Femur (tissue), 1 donor: ENCODE measurements around the gene FRMD5.

Experiments used
- DNase-seq: peaks from one replicate; pipeline ENCODE4 v3.0.0-alpha.2; 2017

Gene FRMD5

DNA sequence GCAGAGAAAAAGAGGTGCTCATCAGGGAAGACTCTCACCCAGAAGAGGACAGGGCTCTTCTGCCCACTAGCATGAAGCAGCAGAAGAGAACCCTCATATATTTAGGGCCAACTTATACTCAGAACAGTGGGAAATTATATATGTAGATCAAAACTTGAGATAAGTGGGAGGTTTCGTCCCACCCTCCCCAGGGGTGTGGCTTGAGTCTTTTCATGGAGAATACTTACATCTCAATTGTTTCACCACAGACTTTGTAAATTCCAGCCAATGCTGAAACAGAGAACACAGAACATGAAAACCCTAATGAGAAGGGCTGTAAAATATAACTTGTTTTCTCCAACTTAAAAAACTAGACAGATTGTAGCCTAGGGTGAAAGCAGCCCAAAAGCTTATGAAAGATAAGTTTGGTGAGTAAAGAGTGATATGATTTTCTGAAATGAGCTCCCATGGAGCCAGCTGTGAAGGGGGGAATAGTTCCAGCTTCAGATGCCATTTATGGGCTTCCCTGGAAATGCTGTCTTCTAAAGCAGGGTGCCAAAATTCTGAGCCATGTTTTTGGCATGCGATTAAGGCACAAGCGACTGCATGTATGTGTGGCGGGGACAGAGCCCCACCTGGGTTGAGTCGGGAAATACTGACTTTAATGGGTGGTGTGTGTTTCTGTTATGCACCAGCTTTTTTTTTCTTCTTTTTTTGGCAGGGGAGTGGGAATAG lies 275.4 kb downstream of the FRMD5 start:
- DNase-seq = no peak

DNA sequence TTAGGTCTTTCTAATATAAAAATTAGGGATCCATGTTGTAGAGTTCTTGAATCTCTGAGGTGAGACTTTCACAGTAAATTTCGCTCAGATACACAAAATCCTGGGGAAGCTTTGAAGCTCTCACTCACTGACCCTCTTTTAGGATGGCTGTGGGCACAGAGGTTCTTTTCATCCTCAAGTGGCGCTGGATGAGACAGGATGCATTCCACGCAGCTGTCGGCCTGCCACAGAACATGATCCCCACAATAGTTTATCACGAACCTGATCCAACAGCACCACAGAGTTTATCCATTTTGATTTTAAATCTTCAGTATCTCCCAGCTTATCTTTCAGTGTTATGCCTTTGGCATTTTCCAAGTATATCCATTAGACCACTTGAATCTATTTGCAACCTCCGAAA lies 276.4 kb downstream of the FRMD5 start:
- DNase-seq = no peak

DNA sequence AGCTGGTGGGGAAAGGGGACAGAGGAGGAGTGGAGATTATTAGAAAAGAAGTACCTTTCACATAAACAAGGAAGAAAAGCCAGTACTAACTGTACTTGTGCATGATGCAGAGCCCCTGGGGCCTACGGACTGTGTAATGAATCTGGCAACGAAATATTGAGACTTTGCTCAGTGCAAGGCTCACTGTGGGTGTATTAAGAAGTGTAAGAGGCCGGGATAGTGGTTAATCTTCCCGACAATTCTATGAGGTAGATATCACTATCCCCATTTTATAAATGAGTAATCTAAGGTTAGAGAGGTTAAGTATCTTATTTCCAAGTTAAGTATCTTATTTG lies 278.8 kb downstream of the FRMD5 start:
- DNase-seq = no peak

DNA sequence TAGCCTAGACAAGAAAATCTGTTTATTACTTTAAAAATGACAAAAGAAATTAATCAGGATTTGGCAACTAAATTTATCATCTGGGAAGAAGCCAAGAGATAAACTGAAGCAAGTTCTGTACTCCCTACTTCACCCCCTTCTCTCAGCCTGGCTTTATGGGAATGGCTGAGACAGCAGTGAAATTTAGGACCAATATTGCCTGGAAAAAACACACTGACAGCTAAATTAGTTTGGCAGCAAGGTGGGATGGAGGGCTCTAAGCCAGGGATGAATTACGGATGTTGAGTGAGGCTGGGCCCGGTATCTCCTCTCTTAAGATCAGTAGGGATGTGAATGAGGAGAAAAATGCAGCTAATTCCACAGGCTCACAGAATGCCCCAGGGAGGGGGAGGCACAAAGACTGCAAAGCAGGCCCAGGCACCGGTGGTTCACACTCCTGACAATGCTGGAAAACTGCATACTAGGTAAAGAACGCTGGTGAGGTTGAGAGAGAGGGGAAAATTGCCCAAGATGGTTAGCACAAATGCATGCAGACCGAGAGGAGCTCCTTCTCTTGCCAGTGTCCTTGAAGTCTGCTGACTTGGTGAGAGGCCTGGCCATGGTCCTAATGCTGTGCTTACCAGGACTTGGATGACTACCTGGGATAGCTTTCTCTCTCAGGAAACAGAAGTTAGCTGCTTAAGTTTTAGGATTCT lies 279.3 kb downstream of the FRMD5 start:
- no peak for DNase-seq

DNA sequence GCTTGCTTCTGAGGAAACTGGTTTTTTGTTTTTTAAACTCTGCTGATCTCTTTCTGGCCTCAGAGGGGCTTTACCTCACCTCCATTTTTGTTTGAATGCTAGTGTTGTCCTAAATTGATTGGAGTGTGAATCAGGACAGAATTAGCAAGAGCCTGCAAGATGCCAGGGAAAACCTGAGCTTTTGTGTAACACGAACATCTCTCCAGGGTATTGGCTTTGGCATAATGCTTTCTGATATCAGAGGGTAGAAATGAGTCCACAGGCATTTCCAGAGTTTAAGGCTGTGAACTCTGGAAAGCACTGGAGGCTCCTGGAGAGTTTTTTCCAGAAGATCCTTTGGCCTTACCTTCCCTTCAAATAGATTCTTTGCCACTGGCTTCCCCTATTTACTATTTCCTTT lies 281.1 kb downstream of the FRMD5 start:
- DNase-seq = no peak

DNA sequence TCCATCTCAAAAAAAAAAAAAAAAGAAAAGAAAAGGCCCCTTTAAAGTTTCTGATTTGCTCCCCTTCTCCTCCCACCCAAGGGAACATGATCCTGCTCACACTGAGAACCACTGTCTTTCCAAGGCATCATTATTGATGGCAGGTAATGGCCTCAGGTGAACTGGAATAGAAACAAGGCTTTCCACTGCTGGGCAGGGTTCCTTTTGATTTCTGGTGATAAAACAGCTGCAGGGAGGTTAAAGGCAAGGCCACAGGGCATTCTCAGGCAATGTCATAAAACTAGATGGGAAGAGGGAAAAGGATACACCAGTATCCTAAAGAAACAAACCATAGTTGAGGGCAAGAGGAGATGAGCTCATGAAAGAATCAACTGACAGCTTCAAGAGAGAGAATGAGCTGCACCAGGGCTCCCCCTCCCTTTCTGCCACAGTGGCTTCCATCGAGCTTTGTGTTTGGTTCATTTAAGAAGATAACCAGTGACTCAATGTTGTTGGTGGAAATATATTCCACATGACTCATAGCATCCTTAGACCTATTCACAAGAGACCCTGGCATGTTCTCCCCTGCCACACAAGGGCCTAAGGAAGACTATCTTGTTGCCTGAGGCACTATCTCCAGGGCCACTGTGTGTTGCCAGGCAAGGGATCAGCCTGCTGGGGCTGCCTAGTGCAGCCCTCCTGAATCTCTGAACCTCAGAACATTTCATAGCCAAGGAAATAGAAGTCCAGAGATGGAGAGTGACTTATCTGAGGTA lies 281.9 kb downstream of the FRMD5 start:
- no peak for DNase-seq

DNA sequence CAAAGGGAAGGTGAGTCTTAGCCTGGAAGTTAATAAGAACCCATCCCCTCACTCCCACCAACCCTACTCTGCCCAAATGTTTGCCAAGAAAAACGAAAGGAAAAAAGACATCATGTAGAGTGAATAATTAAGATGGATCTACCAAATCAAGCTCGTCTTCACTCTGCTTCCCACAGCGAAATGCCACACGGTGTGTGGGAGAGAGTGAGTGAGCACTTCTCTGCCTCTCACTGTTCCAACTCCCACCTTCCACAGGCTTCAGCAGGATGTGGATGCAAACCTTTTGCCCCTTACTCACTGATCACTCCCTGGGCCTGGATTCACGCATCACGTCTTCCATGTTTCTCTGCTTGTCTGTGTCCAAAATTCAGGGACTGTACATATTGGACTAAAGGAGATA lies 282.9 kb downstream of the FRMD5 start:
- no peak for DNase-seq

DNA sequence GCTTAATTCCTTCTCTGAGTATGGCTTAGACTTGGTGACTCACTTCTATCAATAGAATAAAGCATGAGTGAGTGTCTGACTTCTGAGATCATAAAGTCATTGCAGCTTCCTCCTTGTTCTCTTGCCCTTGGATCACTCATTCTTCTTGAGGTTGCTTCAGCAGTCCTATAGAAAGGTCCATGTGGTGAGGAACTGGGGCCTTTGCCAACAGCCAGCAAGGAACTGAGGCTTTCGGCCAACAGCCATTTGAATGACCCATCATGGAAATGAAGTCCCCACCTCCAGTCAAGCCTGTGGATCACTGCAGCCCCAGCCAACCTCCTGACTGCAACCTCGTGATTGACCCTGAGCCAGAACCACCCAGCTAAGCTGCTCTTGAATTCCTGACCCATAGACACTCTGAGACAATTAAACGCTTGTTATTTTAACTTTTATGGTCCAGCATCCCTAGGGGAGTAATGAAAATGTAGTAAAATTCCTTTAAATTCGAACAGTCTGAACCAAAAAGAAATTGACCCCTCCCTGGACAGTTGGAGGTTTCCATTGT lies 283.8 kb downstream of the FRMD5 start:
- DNase-seq = peak; percentile 60

DNA sequence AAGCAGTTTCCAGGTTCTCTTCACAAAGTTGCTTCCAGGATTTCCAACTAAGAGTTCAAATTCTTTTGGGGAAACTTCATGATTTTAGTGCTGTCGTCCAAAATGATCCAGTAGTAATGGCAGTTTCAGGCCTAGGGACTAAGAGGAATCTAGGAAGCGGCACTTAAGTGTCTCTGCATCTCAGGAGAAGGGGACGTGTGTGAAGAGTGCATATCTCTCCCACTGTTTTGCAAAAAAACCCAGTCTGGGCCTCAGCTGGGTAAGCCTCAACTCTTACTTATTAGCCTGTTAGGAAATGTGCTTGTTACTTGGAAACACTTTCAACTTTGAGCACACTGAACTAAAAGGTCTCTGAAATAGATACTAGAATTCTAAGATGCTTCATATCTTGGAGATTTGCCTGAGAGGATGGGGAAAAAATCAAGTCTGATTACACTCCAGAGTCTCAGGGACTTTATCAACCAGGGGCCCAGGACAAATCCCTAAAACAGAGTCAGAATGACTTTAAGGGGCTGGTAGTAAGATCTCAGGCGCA lies 286.5 kb downstream of the FRMD5 start:
- DNase-seq = no peak

DNA sequence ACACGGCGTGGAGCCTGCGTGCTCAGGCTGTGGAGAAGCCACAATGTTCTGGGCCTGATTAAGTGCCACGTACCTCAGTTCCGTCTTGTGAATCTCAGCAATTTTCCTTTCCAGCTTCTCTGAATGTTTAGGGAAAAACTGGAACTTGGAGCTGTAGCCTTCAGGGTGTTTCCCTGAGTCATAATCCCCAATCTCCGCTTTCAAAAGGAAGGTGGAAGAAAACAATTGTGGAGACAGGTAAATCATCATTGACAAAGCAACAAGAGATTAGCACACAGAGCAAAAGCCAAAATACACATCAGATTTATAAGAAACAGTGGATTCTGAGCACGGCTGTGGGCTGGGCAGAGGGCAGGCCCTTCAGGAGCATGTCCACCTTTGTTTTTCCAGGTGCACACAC lies 289.3 kb downstream of the FRMD5 start:
- DNase-seq = no peak

DNA sequence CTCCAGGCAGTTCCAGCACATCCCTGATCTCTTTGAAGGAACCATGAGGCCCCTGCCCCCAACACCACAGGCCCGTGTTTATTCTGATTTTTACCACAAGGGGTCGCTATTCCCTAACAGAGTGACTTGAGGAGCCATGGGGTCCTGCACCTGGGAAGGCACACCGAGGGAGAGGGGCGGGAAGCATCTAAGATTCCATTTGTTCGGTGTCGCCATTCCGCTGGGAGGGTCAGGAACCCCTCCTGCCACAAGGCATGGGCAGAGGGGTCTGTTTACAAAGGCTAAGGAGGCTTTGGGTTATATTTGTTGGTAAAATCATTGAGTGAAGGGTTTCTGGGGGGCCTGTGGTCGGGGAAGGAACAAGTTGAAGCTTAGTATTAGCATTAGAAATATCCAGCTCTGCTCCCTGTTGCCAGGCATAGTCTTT lies 291.2 kb downstream of the FRMD5 start:
- DNase-seq = peak; percentile 52

DNA sequence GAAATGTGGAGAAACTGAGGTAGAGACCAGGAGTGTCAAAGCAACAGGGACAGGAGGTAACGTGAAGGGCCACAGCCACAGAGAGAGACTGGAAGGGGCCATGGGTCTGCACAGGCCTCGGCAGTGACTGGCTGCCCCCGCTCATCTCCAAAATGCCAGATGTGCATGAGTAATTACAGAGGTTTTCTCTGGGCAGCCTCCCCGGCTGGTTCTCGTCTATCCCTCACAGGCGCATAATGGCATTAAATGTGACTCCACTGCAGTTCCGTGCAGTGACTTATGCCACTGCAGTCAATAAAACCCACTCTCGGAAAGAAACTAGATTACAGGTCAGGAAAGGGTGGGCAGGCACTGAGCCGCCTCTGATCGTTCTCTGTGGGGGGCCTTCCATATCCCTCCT lies 293.6 kb downstream of the FRMD5 start:
- no peak for DNase-seq

DNA sequence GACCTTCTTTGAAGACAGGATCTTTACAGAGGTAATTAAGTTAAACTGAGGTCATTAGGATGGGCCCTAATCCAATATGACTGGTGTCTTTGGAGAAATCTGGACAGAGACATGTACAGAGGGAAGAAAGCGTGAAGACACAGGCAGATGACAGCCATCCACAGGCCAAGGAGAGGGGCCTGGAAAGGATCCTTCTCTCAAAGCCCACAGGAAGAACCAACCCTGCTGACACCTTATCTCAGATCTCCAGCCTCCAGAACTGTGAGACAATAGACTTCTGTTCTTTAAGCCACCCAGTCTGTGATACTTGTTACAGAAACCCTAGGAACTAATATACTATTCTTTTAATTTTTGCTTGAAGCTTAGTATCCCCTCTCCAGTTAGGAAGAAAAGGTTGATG lies 294.1 kb downstream of the FRMD5 start:
- no peak for DNase-seq

DNA sequence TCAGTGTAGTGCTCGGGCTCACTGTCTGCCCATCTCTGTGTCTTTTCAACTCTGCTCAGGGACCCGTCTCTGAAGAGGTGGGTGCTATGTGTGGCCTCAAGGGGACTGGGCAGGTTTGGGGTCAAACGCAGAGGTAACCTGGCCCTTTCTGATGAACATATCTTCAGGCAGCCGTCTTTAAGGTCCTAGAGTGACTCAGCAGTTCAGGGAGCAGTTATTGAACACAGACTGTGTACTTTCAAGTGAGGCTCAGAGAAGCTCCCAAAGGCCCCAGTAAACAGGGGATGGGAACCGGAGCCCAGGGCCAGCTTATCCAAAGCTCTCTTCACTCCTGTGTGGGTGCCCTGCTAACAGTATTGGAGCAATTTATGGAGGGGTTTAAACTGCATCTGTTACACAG lies 295.1 kb downstream of the FRMD5 start:
- DNase-seq = no peak

DNA sequence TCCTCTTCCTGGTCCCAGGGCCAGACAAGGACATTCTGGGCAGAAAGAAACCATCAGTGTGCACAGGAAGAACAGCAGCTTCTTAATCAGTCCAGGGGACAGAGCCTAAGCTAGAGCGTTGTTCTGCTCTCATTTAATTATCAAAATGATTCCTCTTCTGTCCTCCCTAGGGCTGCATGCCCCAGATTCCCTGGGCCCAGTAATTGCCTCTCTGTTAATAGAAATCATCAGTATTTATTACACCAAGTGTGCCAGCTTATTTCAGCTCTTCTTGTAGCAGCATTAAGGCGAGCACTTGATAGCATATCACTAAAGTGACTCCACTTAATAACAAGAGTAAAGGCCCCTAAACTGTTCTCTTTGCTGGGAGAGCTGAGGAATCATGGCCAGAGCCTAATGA lies 296.2 kb downstream of the FRMD5 start:
- DNase-seq = no peak

DNA sequence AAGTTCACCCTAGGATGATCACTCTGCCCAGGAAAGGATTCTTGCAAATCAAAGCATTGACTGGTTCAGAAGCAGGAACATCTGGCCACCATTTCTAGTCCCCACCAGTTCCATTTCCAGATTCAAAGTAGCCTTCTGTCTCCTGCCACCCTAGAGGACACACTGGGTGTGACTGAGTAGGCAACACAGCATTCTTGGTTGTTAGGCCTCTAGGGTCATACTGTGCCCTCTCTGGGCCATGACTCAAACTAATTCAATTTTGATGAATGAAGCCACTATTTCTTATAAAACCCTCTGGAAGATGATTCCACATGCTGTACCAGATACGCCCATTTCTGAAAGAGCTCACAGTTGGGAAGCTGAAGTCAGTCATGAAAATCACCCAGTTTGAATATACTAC lies 298.5 kb downstream of the FRMD5 start:
- no peak for DNase-seq

DNA sequence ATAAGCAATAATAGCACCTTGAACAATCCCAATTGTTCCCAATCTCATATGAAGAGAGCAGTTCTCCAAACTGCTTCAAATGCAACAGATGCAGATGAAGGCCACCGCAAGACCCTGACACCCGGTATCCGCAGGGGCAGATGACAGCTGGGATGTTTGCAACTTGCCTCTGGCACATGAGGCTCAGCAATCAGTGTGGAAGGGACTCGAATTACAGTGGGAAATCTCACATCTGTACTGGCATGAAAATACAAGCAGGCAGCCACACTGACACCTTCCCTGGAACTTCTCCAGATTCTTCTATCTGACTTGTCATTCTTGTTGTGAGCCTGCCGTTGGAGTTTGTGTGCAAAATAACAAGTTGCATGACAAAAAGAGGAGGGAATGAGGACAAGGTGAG lies 299.5 kb downstream of the FRMD5 start:
- no peak for DNase-seq

DNA sequence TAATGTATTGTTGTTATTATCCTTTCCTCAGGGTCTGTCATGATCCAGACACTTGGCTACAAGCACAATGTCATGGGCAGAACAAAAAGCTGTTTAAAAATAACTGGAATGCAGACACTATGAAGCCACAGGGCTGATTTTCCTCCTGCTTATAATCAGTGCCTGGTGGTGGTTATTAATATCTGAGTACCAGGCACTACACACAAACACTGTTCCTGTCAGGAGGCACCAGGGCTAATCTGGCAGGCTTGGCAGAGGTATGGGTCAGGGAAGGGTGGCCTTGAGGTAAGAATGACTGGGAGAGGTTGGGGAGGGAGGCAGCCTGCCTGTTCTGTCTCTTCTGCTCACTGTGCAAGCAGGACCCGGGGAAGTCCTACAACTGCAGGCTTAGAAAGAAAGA lies 301.1 kb downstream of the FRMD5 start:
- no peak for DNase-seq

DNA sequence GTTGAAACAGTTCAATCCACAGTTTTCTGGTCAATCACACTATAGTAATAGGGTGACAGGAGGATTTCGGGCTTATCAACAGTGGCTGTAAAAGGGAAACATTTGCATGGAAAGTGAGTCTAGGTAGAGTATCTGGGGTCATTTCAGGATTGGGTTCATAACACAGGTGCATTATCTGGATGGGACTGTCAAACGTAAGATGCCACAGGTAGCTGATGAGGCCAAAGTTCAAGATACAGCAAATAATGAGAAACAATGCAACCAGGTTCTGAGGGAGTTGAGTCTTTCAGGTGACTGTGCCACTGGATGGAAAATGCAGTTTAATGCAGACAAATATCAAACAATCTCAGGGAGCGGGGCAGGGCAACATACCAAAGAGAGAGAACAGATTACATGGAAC lies 306.0 kb downstream of the FRMD5 start:
- DNase-seq = peak; percentile 0

DNA sequence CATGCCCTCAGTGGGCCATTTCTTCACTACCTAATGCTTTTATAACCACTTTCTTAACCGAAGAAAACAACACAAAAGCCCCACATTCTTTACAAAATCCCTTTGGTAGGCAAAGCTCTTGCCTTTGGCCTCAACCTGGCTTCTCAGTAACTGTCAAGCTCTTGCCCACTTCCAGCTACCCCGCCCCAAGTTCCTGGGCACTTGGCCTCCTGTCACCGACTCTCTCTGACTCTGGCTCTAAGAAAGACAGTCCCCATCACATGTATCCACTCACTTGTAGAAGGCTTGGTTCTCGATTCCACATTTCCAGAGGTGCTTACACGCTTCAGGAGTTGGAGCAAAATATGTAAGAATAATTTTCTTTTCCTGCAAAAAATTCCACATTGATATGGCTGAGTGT lies 307.2 kb downstream of the FRMD5 start:
- peak; percentile 5 for DNase-seq

DNA sequence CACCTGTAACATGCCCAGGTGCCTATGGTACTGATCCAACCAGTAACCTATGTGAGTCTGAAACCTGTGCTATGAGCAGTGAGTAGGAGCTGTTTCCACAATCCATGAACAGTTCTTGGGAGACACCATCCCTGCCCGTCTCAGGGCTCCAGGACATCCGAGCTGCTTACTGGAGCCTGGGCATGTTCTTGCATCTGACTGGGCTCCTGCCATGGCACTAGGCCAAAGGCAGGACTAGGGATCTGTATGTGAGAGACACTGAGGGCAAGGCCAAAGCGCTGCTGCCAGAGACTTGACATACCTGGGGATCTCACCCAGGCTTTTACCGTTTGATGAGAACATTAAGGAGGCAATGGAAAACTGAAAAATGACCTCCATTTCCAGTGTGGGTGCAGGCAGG lies 308.5 kb downstream of the FRMD5 start:
- DNase-seq = peak; percentile 14

DNA sequence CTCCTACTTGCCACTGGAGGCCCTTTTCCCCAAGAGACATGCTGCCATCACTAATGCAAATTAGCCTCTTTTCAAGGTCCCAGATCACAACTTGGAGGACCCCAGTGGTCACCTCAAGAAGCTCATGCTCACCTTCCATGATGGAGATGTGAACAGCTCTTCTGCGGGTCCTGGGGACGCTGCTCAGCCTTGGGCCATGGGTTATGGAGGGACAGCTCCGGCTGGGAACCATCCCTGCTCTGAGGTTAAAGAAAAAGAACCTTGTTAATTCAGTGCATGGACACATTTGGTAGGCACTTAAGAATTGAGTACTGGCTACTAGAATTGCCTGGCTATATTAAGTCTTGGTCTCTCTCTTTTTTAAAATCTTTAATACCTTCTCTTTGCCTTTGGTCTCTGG lies 311.5 kb downstream of the FRMD5 start:
- DNase-seq = no peak

DNA sequence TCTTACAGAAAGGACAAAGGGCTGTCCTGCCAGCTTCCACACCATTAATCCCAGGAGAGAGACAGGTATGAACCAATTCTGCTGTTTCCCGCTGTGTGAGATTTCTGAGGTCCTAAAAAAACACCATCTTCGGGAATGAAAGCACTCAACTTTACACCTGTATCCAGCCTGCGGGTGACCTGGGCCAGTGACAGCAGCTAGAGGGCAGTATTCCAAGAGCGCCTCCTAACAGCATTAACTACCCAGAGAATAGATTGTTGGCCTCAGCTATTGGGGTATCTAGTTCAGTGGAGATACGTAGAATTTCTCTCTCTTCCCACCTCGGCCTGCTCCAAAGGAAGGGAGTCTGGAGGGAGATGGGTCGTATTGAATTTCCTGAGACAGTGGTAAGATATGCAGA lies 313.1 kb downstream of the FRMD5 start:
- no peak for DNase-seq

DNA sequence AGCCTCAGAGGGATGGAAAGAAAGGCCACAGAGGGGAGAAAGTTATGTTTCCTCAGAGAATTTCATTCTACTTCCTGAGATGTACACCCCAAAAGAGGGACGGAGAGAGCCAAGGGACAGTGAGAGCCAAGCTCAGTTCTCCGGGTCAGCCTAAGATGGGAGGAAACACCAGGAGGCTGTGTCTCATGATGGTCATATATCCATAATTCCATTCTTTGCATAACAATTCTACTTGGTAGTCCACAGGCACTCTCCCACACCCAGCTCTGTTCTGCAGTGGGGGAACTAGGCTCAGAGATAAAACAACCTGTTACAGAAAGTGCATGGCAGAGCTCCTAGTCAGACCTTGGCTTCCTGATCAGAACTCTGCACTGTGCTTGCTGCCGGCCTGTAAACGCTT lies 313.8 kb downstream of the FRMD5 start:
- no peak for DNase-seq
